ENCODE measurements around the gene LRRC1.

LRRC1 gene

DNA sequence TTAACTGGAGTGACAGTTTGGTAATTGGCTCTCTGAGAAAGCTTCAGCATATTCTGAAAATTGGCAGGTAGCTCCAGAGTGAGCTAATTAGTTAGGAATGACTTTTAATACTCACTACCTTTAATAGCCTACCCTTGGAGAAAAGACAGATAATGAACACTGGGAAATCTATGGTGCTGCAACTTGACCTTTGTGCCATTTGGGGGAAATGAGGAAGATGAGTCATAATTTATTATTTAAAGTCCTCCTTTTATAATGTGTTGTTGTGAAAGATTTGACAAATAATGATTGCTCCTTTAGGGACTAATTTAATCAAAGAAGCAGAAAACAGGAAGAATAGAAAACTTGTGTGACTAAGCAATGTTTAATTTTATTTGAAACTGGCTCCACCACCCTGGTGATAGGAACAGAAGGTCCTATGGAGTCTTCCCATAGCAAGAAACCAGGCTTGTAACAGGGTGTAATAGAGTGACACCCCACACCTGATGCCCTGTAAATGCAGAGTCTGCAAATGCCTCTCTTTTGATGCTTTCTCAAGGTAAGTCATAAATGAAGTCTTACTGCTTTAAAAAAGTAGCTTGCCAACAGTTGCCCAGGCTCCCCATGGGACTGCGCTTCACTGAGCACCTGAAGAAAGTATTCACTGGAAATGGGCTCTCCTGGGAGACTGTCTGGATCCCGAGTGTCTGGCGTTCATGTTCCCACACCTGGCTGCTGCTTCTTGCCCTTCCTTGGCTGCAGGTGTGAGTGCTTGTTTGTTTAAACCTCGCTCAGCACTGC is 134.4 kb downstream of the LRRC1 start:
- no peak for DNase-seq

- no peak for DNase-seq
Measured at GRCh38 chr6:53929821-53930120, 135.0 kb downstream of the LRRC1 start.

- no peak for DNase-seq
Measured at GRCh38 chr6:53930330-53930729, 135.5 kb downstream of the LRRC1 start.

DNA sequence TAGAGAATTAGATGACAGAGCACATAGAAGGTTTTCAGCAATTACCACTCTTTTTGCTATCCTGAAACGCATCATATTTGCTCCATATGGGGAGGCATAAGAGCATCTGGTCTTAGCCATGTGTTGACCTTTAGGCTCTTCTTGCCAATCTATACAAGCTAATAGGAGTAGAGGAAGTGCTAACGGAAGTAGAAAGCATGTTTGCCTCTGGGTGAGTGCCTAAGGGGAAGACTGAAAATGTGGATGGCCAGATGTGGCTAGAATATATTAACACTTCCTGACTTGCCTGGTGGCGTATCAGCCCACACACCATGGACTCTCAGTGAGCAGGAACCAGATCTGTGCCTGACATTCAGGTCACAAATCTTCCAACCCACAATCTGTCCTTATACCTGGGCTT is 136.3 kb downstream of the LRRC1 start:
- DNase-seq = no peak

GRCh38 chr6:53932516-53932915 is 137.7 kb downstream of the LRRC1 start:
- no peak for DNase-seq

GRCh38 chr6:53934023-53934422 is 139.2 kb downstream of the LRRC1 start:
- no peak for DNase-seq

GRCh38 chr6:53937461-53937860 is 142.7 kb downstream of the LRRC1 start:
- no peak for DNase-seq

GRCh38 chr6:53938810-53939209 is 144.0 kb downstream of the LRRC1 start:
- DNase-seq = no peak

GRCh38 chr6:53939830-53940229 is 145.0 kb downstream of the LRRC1 start:
- no peak for DNase-seq

DNA sequence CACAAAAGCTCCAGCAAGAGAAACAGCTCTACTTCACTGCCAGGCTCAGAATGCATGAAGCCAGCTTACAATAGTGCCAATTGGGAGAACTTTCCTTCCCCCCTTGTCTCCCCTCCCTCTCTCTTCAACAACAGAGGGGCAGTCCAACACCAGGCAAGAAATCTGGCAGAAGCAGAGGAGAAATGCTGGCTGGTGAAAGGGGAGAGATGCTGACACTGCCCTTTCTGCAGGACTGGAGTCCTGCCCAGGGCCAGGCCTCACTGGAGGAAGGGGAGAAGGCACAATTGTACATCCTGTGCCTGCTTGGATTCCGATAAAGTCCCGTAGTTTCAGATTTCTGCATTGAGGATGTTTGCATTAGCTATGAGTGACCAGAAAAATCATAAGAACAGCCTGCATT is 148.6 kb downstream of the LRRC1 start:
- no peak for DNase-seq

- DNase-seq = no peak
Measured at GRCh38 chr6:53944091-53944490, 149.3 kb downstream of the LRRC1 start.

- no peak for DNase-seq
Measured at GRCh38 chr6:53944543-53944942, 149.7 kb downstream of the LRRC1 start.

DNA sequence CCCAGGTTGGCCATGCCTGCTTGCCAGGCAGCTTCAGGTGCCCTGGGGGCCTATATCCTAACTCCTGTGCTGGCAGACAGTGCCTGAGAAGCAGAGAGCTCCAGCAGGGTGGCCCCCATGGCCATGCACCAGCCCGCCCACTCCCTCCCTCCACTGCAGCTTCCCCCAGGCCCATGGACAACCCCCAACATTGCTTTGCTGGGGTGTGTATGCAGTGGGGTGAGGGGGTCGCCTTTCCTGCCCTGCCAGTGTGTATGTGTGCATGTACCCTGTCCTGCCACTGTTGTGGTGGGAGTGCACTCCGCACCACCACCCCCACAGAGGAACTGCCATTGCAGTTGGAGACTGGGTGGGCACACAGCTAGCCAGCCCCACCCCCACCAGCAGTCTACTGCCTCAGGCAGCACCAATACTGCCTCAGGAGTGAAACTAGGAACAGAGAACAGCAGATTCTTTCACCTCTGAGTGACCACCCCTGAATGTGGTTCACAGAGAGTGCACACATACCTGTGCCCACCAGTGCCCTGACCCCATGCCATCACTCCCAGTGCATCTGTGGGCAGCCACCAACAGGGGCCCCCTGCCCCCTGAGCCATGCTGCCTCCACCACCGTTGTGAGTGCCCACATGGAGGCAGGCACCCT is 151.1 kb downstream of the LRRC1 start:
- no peak for DNase-seq

- no peak for DNase-seq
Measured at GRCh38 chr6:53947780-53948179, 153.0 kb downstream of the LRRC1 start.

GRCh38 chr6:53951383-53951782 is 156.6 kb downstream of the LRRC1 start:
- DNase-seq = no peak

- no peak for DNase-seq
Measured at GRCh38 chr6:53956068-53956711, 161.4 kb downstream of the LRRC1 start.

DNA sequence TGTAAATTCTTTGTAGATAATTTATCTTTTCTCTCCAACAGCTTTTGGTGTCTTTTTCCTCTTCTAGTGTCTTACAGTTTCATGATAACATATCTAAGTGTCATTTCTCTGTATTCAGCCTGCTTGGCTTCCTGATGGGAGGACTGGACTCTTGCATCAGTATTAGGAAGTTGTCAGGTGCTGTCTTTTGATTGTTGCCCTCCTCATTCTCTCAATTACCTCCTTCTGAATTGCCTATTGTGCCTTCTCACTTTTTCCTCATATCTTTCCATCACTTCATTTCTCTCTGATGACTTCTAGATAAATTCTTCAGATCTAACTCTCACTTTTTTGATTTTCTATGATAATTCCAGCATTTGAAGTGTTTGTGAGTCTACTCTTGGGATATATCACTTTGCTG is 162.0 kb downstream of the LRRC1 start:
- DNase-seq = no peak

- DNase-seq = no peak
Measured at GRCh38 chr6:53959717-53960116, 164.9 kb downstream of the LRRC1 start.

DNA sequence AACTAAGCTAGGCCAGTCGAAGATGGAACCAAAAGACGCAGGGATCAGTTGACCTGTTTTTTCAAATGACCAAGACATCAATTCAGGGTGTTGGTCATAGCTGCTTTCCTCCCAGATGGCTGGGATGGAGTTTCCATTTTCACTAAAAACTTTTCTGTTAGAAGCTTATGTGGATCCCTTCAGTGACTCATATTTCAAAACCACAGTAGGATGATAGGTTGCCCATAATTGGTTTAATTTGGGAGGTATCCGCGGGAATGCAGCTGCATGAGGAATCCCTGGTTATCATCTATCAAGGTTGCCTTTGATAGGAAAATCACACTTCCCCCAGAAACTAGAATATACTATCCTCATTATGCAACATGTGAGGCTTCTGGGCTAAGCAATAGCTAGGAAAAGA is 165.5 kb downstream of the LRRC1 start:
- DNase-seq = no peak

DNA sequence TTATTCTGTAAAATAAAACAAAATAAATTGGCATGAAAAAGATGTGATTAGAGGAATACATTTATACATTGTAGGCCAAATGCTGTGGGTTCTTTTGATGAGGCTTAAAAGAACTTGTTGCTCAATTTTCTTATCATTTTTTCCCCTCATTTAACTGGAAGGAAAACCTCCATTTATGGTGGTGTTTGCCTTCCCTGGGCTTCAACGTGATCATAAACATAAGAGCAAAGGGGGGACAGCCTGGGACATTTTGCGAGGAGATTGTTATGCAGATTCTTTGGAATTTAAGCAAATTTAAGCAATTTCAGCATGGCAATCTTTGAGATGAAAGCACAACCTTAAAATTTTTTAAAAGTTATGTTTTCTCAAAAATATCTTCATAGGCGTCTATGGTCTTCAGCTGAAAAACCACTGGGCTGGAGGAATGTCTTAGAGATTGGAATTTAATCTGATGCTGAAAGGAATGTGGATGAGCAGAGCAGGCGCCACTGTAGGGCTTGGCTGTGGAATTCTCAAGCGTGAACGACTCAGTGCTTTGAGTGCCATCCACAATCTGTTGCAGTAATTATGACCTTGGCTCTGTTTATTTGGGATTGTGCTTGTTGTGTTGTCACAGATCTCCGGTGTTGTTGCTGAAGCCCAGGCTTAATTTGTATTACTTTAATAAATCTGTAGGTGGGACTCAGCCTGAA is 167.0 kb downstream of the LRRC1 start:
- DNase-seq = no peak

DNA sequence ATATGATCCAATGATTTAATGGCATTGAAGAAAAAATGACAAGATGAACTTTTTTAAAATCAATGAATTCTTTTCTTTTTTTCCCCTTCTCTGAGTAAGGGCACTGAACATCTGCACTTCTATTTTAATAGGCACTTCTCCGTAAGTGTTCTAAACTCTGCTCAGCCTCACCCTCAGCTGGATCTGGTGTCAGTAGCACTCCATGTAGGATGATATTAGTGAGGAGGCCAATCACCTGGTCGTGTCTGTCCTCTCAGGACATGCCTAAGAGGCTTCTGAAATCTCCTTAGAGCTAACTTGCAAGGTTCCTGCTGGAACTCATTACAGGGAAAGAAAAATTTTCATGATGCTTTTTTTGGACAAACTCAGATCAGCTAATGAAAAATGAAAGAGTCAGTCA is 167.8 kb downstream of the LRRC1 start:
- no peak for DNase-seq

DNA sequence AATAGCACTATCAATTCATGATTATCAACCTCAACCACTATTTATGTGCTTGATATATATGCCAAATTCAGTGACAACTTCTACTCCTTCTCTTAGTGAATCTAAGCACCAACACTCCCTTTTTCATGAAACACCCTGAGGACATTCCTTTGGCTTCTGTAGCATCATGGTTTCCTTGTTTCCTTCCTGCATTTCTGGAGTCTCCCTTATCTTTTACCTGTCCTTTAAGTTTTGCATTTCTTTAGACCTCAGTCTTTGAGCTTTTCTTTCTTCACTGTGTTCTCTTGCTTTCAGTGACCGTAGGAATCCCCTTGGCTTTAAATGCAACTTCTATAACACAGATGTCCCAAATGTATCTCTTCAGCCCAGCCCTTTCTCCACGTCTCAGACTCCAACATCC is 172.6 kb downstream of the LRRC1 start:
- DNase-seq = no peak

Measured in CD4-positive, alpha-beta T cell treated with Interleukin-15 for 1 hour (primary cell).